ENCODE data around the gene PAPPA2.

The PAPPA2 gene

GRCh38 chr1:176531036-176531435 is 68.1 kb downstream of the PAPPA2 start:
- no peak overlapping the region for H3K9ac ChIP-seq (ENCODE audit: low read depth in 1 of 2, low read length in 2 of 2)
- no peaks in the 10 kb centered on the region for H3K27me3 ChIP-seq (ENCODE audit: control insufficient read depth in 2 of 2, insufficient read depth in 2 of 2, low read length in 2 of 2)
- H3K27ac ChIP-seq (ENCODE audit: low read depth in 2 of 2, low read length in 2 of 2) = no peak overlapping the region
- no peaks in the 10 kb centered on the region for H3K4me1 ChIP-seq (ENCODE audit: control insufficient read depth in 2 of 2, insufficient read depth in 2 of 2, low read length in 2 of 2)
- no peaks in the 10 kb centered on the region for H3K36me3 ChIP-seq (ENCODE audit: control insufficient read depth in 2 of 2, insufficient read depth in 2 of 2, low read length in 2 of 2)
- H3K9me3 ChIP-seq (ENCODE audit: control insufficient read depth in 2 of 2, low read length in 2 of 2) = no peaks in the 10 kb centered on the region
- no peak overlapping the region for H3K4me3 ChIP-seq (ENCODE audit: low read length in 2 of 2)

GRCh38 chr1:176531921-176532897 is 69.2 kb downstream of the PAPPA2 start:
- no peak overlapping the region for H3K27ac ChIP-seq (ENCODE audit: low read depth in 2 of 2, low read length in 2 of 2)
- H3K9ac ChIP-seq (ENCODE audit: low read depth in 1 of 2, low read length in 2 of 2) = no peak overlapping the region
- no peaks in the 10 kb centered on the region for H3K27me3 ChIP-seq (ENCODE audit: control insufficient read depth in 2 of 2, insufficient read depth in 2 of 2, low read length in 2 of 2)

DNA sequence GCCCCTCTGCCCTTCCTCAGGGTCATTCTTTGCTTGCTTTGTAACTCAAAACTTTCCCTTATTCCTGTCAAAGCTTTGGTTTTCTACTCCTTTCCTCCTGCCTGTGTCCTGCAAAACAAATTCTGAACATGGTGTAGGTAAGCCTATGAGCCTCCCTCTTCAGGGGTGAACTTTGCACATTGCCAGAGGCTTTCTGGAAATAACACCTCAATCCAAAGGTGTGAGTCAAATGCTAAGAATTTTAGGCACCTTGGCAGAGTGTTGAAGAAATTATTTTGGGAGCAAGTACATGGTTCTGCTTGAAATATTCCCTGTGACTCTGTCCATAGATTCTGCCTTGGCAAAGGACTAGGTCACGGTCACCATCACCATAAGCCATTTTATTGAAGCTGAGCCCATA is 70.0 kb downstream of the PAPPA2 start:
- no peak overlapping the region for H3K9ac ChIP-seq (ENCODE audit: low read depth in 1 of 2, low read length in 2 of 2)
- H3K27ac ChIP-seq (ENCODE audit: low read depth in 2 of 2, low read length in 2 of 2) = no peak overlapping the region
- no peaks in the 10 kb centered on the region for H3K27me3 ChIP-seq (ENCODE audit: control insufficient read depth in 2 of 2, insufficient read depth in 2 of 2, low read length in 2 of 2)
- no peak overlapping the region for H3K4me3 ChIP-seq (ENCODE audit: low read length in 2 of 2)
- no peaks in the 10 kb centered on the region for H3K4me1 ChIP-seq (ENCODE audit: control insufficient read depth in 2 of 2, insufficient read depth in 2 of 2, low read length in 2 of 2)
- H3K9me3 ChIP-seq (ENCODE audit: control insufficient read depth in 2 of 2, low read length in 2 of 2) = no peaks in the 10 kb centered on the region
- no peaks in the 10 kb centered on the region for H3K36me3 ChIP-seq (ENCODE audit: control insufficient read depth in 2 of 2, insufficient read depth in 2 of 2, low read length in 2 of 2)

More at GRCh38 chr1:176531921-176532897, 69.2 kb downstream of the PAPPA2 start:
- H3K9me3 ChIP-seq (ENCODE audit: control insufficient read depth in 2 of 2, low read length in 2 of 2) = no peaks in the 10 kb centered on the region
- no peak overlapping the region for H3K4me3 ChIP-seq (ENCODE audit: low read length in 2 of 2)
- no peaks in the 10 kb centered on the region for H3K4me1 ChIP-seq (ENCODE audit: control insufficient read depth in 2 of 2, insufficient read depth in 2 of 2, low read length in 2 of 2)
- no peaks in the 10 kb centered on the region for H3K36me3 ChIP-seq (ENCODE audit: control insufficient read depth in 2 of 2, insufficient read depth in 2 of 2, low read length in 2 of 2)

DNA sequence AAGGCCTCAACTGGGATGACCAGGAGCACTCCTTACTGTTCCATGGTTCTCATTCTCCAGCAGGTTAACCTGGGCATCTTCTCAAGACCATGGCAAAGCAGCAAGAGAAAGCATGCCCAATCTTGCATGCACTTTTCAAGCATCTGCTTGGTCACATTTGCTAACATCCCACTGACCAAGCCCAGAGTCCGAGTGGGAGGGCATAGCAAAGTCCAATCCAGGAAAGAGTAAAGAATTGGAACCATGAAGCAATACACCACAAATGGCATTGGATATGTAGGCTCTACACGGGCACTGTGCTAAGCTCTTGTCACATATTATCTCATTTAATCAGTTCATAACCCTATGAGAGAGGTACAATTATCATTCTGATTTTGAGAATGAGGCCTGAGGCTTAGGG is 73.6 kb downstream of the PAPPA2 start:
- H3K36me3 ChIP-seq (ENCODE audit: control insufficient read depth in 2 of 2, insufficient read depth in 2 of 2, low read length in 2 of 2) = no peaks in the 10 kb centered on the region

DNA sequence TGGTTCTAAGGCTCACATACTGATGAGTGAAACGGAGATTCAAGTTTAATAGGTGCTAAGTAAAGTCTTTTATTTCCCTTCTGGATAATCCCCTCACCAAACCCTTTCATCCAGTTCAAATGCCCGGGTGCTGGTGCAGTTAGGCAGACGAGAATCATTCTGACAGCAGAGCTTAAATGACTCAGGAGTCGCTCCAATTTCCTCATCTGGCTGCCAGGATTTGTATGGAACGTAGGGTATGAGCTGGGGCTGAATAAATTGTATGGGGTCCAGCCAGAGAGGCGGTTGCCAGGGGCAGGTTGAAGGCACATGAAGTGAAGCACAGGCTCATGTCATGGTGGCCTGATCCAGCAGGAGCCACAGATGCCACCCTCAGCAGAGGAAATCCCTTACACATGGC is 76.0 kb downstream of the PAPPA2 start:
- Histone ChIP-seq H3K9ac (ENCODE audit: low read depth in 1 of 2, low read length in 2 of 2) (no peak overlapping the region), H3K4me1 (ENCODE audit: control insufficient read depth in 2 of 2, insufficient read depth in 2 of 2, low read length in 2 of 2) (no peaks in the 10 kb centered on the region), H3K27me3 (ENCODE audit: control insufficient read depth in 2 of 2, insufficient read depth in 2 of 2, low read length in 2 of 2) (no peaks in the 10 kb centered on the region)

More for the DNA sequence above, 73.6 kb downstream of the PAPPA2 start:
- Histone ChIP-seq H3K9me3 (ENCODE audit: control insufficient read depth in 2 of 2, low read length in 2 of 2) (no peaks in the 10 kb centered on the region), H3K4me1 (ENCODE audit: control insufficient read depth in 2 of 2, insufficient read depth in 2 of 2, low read length in 2 of 2) (no peaks in the 10 kb centered on the region), H3K27ac (ENCODE audit: low read depth in 2 of 2, low read length in 2 of 2) (no peak overlapping the region), H3K4me3 (ENCODE audit: low read length in 2 of 2) (no peak overlapping the region), H3K27me3 (ENCODE audit: control insufficient read depth in 2 of 2, insufficient read depth in 2 of 2, low read length in 2 of 2) (no peaks in the 10 kb centered on the region), H3K9ac (ENCODE audit: low read depth in 1 of 2, low read length in 2 of 2) (no peak overlapping the region)

DNA sequence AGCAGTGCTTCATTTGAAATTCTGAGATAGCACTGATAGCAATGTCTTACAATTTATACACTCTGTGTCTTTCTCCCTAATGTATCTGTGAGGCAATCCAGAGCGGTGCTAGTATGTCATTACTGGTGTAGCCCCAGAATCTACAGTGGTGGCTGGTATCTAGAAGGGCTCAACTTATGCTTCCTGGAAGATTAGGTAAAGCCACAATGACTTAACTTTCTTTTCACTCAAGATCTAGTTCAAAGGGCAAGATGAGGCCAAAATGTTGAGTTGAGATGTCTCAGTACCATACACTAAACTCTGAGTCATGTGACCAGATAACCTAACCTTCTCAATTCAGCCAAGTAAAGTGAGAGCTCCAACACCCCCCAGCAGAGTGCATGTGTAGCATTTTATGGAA is 77.5 kb downstream of the PAPPA2 start:
- H3K9ac ChIP-seq (ENCODE audit: low read depth in 1 of 2, low read length in 2 of 2) = no peak overlapping the region
- no peaks in the 10 kb centered on the region for H3K4me1 ChIP-seq (ENCODE audit: control insufficient read depth in 2 of 2, insufficient read depth in 2 of 2, low read length in 2 of 2)
- H3K27me3 ChIP-seq (ENCODE audit: control insufficient read depth in 2 of 2, insufficient read depth in 2 of 2, low read length in 2 of 2) = no peaks in the 10 kb centered on the region
- no peak overlapping the region for H3K4me3 ChIP-seq (ENCODE audit: low read length in 2 of 2)
- H3K9me3 ChIP-seq (ENCODE audit: control insufficient read depth in 2 of 2, low read length in 2 of 2) = no peaks in the 10 kb centered on the region
- no peaks in the 10 kb centered on the region for H3K36me3 ChIP-seq (ENCODE audit: control insufficient read depth in 2 of 2, insufficient read depth in 2 of 2, low read length in 2 of 2)
- no peak overlapping the region for H3K27ac ChIP-seq (ENCODE audit: low read depth in 2 of 2, low read length in 2 of 2)

More for the DNA sequence above, 76.0 kb downstream of the PAPPA2 start:
- Histone ChIP-seq H3K4me3 (ENCODE audit: low read length in 2 of 2) (no peak overlapping the region), H3K27ac (ENCODE audit: low read depth in 2 of 2, low read length in 2 of 2) (no peak overlapping the region), H3K9me3 (ENCODE audit: control insufficient read depth in 2 of 2, low read length in 2 of 2) (no peaks in the 10 kb centered on the region), H3K36me3 (ENCODE audit: control insufficient read depth in 2 of 2, insufficient read depth in 2 of 2, low read length in 2 of 2) (no peaks in the 10 kb centered on the region)

GRCh38 chr1:176541663-176542062 is 78.7 kb downstream of the PAPPA2 start:
- H3K27ac ChIP-seq (ENCODE audit: low read depth in 2 of 2, low read length in 2 of 2) = no peak overlapping the region
- H3K4me1 ChIP-seq (ENCODE audit: control insufficient read depth in 2 of 2, insufficient read depth in 2 of 2, low read length in 2 of 2) = no peaks in the 10 kb centered on the region
- H3K4me3 ChIP-seq (ENCODE audit: low read length in 2 of 2) = no peak overlapping the region

GRCh38 chr1:176542352-176542751 is 79.4 kb downstream of the PAPPA2 start:
- H3K4me1 ChIP-seq (ENCODE audit: control insufficient read depth in 2 of 2, insufficient read depth in 2 of 2, low read length in 2 of 2) = no peaks in the 10 kb centered on the region
- H3K9ac ChIP-seq (ENCODE audit: low read depth in 1 of 2, low read length in 2 of 2) = no peak overlapping the region
- no peaks in the 10 kb centered on the region for H3K36me3 ChIP-seq (ENCODE audit: control insufficient read depth in 2 of 2, insufficient read depth in 2 of 2, low read length in 2 of 2)
- H3K9me3 ChIP-seq (ENCODE audit: control insufficient read depth in 2 of 2, low read length in 2 of 2) = no peaks in the 10 kb centered on the region
- no peaks in the 10 kb centered on the region for H3K27me3 ChIP-seq (ENCODE audit: control insufficient read depth in 2 of 2, insufficient read depth in 2 of 2, low read length in 2 of 2)
- no peak overlapping the region for H3K27ac ChIP-seq (ENCODE audit: low read depth in 2 of 2, low read length in 2 of 2)
- H3K4me3 ChIP-seq (ENCODE audit: low read length in 2 of 2) = no peak overlapping the region

More at GRCh38 chr1:176541663-176542062, 78.7 kb downstream of the PAPPA2 start:
- Histone ChIP-seq H3K36me3 (ENCODE audit: control insufficient read depth in 2 of 2, insufficient read depth in 2 of 2, low read length in 2 of 2) (no peaks in the 10 kb centered on the region), H3K27me3 (ENCODE audit: control insufficient read depth in 2 of 2, insufficient read depth in 2 of 2, low read length in 2 of 2) (no peaks in the 10 kb centered on the region), H3K9me3 (ENCODE audit: control insufficient read depth in 2 of 2, low read length in 2 of 2) (no peaks in the 10 kb centered on the region), H3K9ac (ENCODE audit: low read depth in 1 of 2, low read length in 2 of 2) (no peak overlapping the region)

DNA sequence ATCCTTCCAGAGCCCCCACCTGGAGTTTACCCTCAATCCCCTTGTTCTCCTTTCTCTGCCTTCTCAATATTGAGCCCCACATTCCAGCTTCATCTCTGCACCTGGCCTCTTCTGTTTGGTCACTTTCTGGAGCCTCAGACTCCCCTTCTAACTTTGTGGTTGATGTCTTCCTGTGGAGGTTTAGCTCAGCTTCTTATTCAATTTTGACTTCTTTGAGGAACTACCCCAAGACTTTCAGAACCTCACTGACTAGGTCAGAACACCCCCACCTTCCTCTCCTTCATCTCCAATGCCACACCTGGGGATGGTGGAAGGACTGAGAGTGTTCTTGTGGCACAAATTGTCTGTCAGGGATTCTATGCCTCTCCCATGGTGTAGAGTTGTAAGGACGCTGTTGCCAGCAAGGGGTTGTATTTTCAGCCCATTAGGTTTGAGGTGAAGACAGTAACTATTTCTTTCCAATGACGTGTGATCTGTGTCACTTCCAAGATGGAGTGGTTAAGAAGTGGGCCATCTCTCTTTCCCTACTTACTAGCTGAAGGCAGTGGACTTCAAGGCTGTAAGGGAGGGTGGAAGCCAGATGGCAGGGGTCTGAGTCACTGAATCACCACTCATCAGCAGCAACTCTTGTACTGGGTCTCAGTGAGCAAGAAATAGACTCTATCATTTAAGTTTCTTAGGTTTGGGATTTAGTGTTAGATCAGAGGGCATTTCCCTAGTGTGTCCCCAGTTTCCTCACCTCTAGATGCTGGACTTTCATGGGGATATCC is 80.6 kb downstream of the PAPPA2 start:
- Histone ChIP-seq H3K4me3 (ENCODE audit: low read length in 2 of 2) (no peak overlapping the region), H3K4me1 (ENCODE audit: control insufficient read depth in 2 of 2, insufficient read depth in 2 of 2, low read length in 2 of 2) (no peaks in the 10 kb centered on the region)

DNA sequence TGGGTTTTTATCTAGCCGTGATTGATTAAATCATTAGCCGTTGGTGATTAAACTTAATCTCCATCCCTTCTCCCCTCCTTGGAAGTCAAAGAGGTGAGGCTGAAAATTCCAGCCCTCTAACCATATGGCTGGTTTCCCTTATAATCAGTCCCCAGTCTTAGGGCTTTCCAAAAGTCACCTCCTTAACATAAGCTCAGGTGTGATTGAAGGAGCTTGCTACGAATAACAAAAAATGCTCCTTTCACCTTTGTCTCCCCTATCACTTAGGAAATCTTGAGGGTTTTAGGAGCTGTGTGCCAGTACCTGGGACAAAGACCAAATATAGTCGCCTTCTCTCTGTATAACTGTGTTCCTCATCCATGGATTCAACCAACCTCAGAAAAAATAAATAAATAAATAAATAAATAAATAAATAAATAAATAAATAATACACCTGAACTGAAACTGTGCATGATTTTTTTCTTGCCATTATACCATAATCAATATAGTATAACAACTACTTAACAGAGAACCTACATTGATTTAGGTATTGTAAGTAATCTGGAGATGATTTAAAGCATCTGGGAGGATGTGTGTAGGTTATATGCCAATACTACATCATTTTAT is 82.2 kb downstream of the PAPPA2 start:
- no peak overlapping the region for H3K27ac ChIP-seq (ENCODE audit: low read depth in 2 of 2, low read length in 2 of 2)
- H3K4me3 ChIP-seq (ENCODE audit: low read length in 2 of 2) = no peak overlapping the region
- no peak overlapping the region for H3K9ac ChIP-seq (ENCODE audit: low read depth in 1 of 2, low read length in 2 of 2)
- no peaks in the 10 kb centered on the region for H3K36me3 ChIP-seq (ENCODE audit: control insufficient read depth in 2 of 2, insufficient read depth in 2 of 2, low read length in 2 of 2)
- no peaks in the 10 kb centered on the region for H3K9me3 ChIP-seq (ENCODE audit: control insufficient read depth in 2 of 2, low read length in 2 of 2)
- H3K4me1 ChIP-seq (ENCODE audit: control insufficient read depth in 2 of 2, insufficient read depth in 2 of 2, low read length in 2 of 2) = no peaks in the 10 kb centered on the region
- H3K27me3 ChIP-seq (ENCODE audit: control insufficient read depth in 2 of 2, insufficient read depth in 2 of 2, low read length in 2 of 2) = no peaks in the 10 kb centered on the region

More for the DNA sequence above, 80.6 kb downstream of the PAPPA2 start:
- no peak overlapping the region for H3K9ac ChIP-seq (ENCODE audit: low read depth in 1 of 2, low read length in 2 of 2)
- no peaks in the 10 kb centered on the region for H3K27me3 ChIP-seq (ENCODE audit: control insufficient read depth in 2 of 2, insufficient read depth in 2 of 2, low read length in 2 of 2)
- no peaks in the 10 kb centered on the region for H3K36me3 ChIP-seq (ENCODE audit: control insufficient read depth in 2 of 2, insufficient read depth in 2 of 2, low read length in 2 of 2)
- no peak overlapping the region for H3K27ac ChIP-seq (ENCODE audit: low read depth in 2 of 2, low read length in 2 of 2)
- H3K9me3 ChIP-seq (ENCODE audit: control insufficient read depth in 2 of 2, low read length in 2 of 2) = no peaks in the 10 kb centered on the region
